HUES6 (cell line): Measurements from ENCODE around the gene HAL.

Source experiments
- H3K27ac ChIP-seq: 2 replicates; pipeline ENCODE4 v1.7.0; 2013; ENCODE audit warnings: low read depth, mild to moderate bottlenecking, low read length, inconsistent platforms
- H3K27me3 ChIP-seq: 2 replicates; pipeline ENCODE4 v1.6.1; 2013; ENCODE audit warnings: low read length; ENCODE audit not compliant: control insufficient read depth, insufficient read depth
- H3K36me3 ChIP-seq: 2 replicates; pipeline ENCODE4 v1.6.1; 2013; ENCODE audit warnings: low read length; ENCODE audit not compliant: control insufficient read depth, insufficient read depth
- H3K4me1 ChIP-seq: 2 replicates; pipeline ENCODE4 v1.6.1; 2013; ENCODE audit warnings: low read length; ENCODE audit not compliant: control insufficient read depth, insufficient read depth
- H3K4me3 ChIP-seq: 2 replicates; pipeline ENCODE4 v1.5.1; 2013; ENCODE audit warnings: low read depth, low read length
- H3K9ac ChIP-seq: one replicate; pipeline ENCODE4 v1.6.1; 2013; ENCODE audit warnings: mild to moderate bottlenecking, low read length
- H3K9me3 ChIP-seq: 2 replicates; pipeline ENCODE4 v1.6.1; 2013; ENCODE audit warnings: low read depth, low read length; ENCODE audit not compliant: control insufficient read depth, insufficient read depth

HAL gene, protein sequence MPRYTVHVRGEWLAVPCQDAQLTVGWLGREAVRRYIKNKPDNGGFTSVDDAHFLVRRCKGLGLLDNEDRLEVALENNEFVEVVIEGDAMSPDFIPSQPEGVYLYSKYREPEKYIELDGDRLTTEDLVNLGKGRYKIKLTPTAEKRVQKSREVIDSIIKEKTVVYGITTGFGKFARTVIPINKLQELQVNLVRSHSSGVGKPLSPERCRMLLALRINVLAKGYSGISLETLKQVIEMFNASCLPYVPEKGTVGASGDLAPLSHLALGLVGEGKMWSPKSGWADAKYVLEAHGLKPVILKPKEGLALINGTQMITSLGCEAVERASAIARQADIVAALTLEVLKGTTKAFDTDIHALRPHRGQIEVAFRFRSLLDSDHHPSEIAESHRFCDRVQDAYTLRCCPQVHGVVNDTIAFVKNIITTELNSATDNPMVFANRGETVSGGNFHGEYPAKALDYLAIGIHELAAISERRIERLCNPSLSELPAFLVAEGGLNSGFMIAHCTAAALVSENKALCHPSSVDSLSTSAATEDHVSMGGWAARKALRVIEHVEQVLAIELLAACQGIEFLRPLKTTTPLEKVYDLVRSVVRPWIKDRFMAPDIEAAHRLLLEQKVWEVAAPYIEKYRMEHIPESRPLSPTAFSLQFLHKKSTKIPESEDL

GRCh38 chr12:95996034-95996658, at the start of gene HAL:
Gene HAL (minus strand): TSS chr12:95996344. CDS start chr12:95995910, 434 bp downstream.
- Histone ChIP-seq H3K27me3 (no peaks in the 10 kb centered on the region), H3K4me1 (peaks cover 4% of the 10 kb centered on the region; the same call in 1 of the 2 replicates), H3K27ac (no peak within 1 kb of the TSS), H3K36me3 (0 out of 2 replicates have a peak, but pooled peaks cover 3% of the 10 kb centered on the region), H3K9me3 (no peaks in the 10 kb centered on the region), H3K4me3 (no peak within 1 kb of the TSS), H3K9ac (no peak within 1 kb of the TSS)

- H3K4me1 ChIP-seq, result no peaks in the 10 kb centered on the region
- no peaks in the 10 kb centered on the region for H3K9me3 ChIP-seq
- no peak overlapping the region for H3K9ac ChIP-seq
- no peak overlapping the region for H3K4me3 ChIP-seq
- no peaks in the 10 kb centered on the region for H3K36me3 ChIP-seq
- no peak overlapping the region for H3K27ac ChIP-seq
- H3K27me3 ChIP-seq, result no peaks in the 10 kb centered on the region
These were observed 49.4 kb upstream of the HAL start for GRCh38 chr12:96045566-96045965.

DNA sequence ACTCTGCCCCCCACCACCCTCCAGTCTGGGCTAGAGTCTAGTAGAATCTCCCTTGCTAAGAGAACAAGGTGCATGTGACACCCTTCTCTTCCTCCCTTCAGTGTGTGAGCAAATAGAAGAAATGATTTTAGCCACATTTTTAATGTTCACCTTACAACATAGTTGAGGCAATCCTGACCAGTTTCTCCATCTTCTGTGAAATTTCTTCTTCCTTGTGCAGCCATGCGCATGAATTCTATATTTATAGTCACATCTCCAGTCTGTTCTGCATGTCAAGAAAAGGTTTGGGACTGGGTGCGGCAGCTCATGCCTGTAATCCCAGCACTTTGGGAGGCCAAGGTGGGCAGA, 48.8 kb upstream of the HAL start:
- Histone ChIP-seq H3K4me1 (no peaks in the 10 kb centered on the region), H3K4me3 (no peak overlapping the region), H3K27me3 (no peaks in the 10 kb centered on the region), H3K36me3 (no peaks in the 10 kb centered on the region), H3K27ac (no peak overlapping the region), H3K9ac (no peak overlapping the region), H3K9me3 (no peaks in the 10 kb centered on the region)

GRCh38 chr12:96044017-96044942, 48.1 kb upstream of the HAL start:
- H3K9ac ChIP-seq, result no peak overlapping the region

DNA sequence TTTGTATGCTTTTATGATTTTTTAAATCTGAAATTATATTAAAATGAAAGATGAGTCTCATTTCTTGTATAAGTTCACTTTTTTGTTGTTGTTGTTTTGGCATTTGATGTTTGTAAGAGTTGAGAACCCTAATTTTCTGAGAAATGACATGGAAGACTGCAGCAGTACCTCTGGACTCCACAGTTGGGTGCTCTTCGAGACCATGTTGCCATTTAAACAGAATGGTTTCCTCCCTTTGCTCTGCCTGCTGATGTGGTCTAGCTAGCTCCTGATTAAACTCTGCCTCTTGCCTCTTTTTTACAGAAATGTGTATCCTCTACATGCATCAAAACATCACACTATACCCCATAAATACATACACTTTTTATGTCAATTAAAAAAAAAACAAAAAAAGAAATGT, 45.0 kb upstream of the HAL start:
- H3K9me3 ChIP-seq, result no peaks in the 10 kb centered on the region
- H3K4me1 ChIP-seq, result no peaks in the 10 kb centered on the region
- no peak overlapping the region for H3K9ac ChIP-seq
- no peak overlapping the region for H3K27ac ChIP-seq
- H3K36me3 ChIP-seq, result no peaks in the 10 kb centered on the region
- H3K27me3 ChIP-seq, result no peaks in the 10 kb centered on the region
- no peak overlapping the region for H3K4me3 ChIP-seq

More at GRCh38 chr12:96044017-96044942, 48.1 kb upstream of the HAL start:
- H3K36me3 ChIP-seq, result no peaks in the 10 kb centered on the region
- no peak overlapping the region for H3K4me3 ChIP-seq
- H3K4me1 ChIP-seq, result no peaks in the 10 kb centered on the region
- no peaks in the 10 kb centered on the region for H3K27me3 ChIP-seq
- no peak overlapping the region for H3K27ac ChIP-seq
- no peaks in the 10 kb centered on the region for H3K9me3 ChIP-seq

DNA sequence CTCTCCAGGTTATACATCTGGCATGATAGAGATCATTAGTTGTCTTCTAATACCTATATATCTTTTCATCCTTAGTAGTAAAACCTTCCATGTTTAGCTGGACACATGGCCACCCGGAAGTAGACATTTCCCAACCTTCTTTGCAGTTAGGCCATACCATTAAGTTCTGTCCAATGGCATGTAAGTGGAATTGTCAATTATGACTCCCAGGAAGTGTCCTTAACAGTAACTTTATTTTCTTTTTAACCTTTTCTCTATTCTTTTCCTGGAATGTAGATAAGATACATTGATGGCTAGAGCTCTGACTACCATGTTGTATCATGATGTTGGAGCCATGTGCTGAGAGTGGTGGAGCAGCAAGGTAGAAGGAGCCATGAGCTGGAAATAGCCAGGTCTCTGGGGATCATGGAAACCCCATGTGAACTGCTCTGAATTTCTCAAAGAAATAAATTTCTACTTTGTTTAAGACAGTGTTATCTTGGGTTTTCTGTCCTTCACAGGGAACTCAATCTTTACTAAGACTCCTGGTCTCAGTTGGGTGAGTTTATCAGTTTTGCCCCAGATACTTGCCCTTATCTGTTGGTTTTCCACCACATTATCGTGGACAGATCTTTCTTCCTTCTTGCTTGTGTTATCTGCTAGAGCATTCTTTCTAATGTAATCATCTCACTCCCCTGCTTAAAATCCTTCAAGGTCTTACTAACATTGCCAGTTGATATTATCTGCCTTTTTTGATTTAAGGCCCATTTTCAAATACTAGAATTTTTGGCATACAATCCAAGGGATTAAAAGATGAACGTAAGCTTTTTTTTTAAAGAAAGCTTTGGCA, 44.4 kb upstream of the HAL start:
- H3K4me1 ChIP-seq, result no peaks in the 10 kb centered on the region
- H3K27ac ChIP-seq, result no peak overlapping the region
- H3K9me3 ChIP-seq, result no peaks in the 10 kb centered on the region

DNA sequence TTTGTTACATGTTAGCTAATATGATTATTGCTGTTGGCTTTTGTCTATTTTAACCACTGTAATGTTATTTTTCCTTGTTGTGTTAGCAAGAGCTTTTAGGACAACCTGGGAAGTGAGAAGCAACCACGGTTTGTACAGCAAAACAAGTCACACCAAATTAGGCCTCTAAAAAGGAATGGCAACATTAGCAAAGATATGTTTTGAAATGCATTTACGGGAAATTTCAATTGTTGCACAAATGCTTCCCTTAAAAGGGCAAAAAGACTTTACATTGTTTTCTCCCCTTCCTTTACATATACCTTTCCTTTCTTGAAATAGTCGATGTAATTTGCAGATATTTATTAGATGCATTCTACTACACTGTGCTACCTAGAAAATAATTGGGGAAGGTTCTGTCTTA, 43.4 kb upstream of the HAL start:
- H3K27ac ChIP-seq, result no peak overlapping the region
- no peak overlapping the region for H3K9ac ChIP-seq

More for the DNA sequence above, 44.4 kb upstream of the HAL start:
- H3K27me3 ChIP-seq, result no peaks in the 10 kb centered on the region
- no peak overlapping the region for H3K9ac ChIP-seq
- H3K36me3 ChIP-seq, result no peaks in the 10 kb centered on the region
- no peak overlapping the region for H3K4me3 ChIP-seq

DNA sequence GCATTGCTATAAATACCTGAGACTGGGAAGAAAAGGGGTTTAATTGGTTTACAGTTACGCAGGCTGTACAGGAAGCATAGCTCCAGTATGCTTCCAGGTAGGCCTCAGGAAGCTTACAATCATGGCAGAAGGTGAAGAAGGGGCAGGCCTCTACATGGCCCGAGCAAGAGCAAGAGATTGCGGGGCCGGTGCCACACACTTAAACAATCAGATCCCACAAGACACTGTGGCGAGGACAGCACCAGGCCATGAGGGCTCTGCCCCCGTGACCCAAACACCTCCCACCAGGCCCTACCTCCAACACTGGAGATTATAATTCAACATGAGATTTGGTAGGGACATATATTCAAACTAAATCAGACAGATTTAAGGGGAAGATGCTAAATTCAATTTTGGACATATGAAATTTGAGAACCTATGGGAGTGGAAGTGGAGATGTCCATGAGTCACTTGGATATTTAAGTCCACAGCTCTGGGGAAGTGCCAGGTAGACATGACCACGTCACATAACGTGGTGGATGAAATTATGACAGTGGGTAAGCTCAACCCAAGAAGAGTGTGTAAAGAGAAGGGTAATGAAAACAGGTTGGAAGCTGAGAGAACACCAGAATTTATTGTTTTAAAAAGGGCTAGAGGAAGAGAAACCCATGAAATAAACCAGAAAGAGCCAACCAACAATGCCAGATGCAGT, 40.8 kb upstream of the HAL start:
- no peak overlapping the region for H3K9ac ChIP-seq
- no peak overlapping the region for H3K27ac ChIP-seq
- no peak overlapping the region for H3K4me3 ChIP-seq
- H3K27me3 ChIP-seq, result no peaks in the 10 kb centered on the region
- peaks cover 8% of the 10 kb centered on the region; the same call in 1 of the 2 replicates for H3K4me1 ChIP-seq
- H3K9me3 ChIP-seq, result no peaks in the 10 kb centered on the region
- H3K36me3 ChIP-seq, result no peaks in the 10 kb centered on the region

More for the DNA sequence above, 43.4 kb upstream of the HAL start:
- Histone ChIP-seq H3K36me3 (no peaks in the 10 kb centered on the region), H3K4me3 (no peak overlapping the region), H3K27me3 (no peaks in the 10 kb centered on the region), H3K4me1 (no peaks in the 10 kb centered on the region), H3K9me3 (no peaks in the 10 kb centered on the region)

DNA sequence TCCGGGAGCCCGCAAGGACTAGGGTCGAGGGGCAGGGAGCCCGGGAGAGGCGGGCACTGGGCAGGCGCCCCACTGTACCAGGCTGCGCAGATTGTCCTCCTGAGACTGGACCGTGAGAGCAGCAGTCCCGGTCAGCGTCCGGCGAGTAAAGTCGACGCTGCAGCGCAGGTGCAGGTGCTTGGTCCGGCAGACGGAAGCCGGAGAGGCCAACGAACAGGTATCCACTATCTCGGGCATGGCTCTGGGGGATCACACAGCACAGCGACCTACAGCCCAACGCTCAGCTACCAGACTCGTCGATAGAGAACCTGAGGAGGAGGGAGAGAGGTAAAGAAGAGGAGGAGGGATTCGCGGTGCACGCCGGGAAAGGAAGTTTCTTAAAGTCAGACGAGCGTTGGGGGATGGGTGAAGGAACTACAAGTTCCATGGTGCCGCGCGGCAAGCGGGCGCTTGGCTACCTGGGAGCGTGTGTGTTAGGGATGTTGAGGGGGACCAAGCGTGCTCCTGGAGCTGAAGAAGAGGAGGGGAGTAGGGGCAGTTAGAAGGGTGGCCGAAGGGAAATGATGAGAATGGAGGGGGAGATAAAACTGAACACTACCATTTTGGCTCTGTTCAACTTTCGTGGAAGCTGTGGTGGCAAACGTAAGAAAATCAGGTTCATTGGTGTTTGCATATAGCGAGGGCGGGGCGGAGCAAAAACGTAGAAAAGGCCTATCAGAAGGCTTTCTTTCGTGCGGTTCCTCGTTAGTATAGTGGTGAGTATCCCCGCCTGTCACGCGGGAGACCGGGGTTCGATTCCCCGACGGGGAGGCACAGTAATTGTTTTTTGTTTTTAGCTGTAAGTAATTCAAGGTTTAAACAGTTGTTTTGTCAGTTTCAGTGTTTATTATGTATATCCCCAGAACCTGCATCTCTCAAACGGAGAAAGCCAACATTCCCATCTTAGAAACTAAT, 39.4 kb upstream of the HAL start, which contains the start of gene LTA4H:
Gene LTA4H (minus strand): TSS at position 305 of the 954 bp plus-strand sequence. CDS start 68 bp downstream, at position 237.
- Histone ChIP-seq H3K4me1 (peaks cover 8% of the 10 kb centered on the region; the same call in 1 of the 2 replicates), H3K27ac (no peak within 1 kb of the TSS), H3K36me3 (no peaks in the 10 kb centered on the region), H3K9ac (peak within 1 kb of the TSS; percentile 52), H3K9me3 (no peaks in the 10 kb centered on the region), H3K27me3 (no peaks in the 10 kb centered on the region), H3K4me3 (peak within 1 kb of the TSS; percentile 94)
